ENCODE measurements around the gene MEGF10.

Gene MEGF10

DNA sequence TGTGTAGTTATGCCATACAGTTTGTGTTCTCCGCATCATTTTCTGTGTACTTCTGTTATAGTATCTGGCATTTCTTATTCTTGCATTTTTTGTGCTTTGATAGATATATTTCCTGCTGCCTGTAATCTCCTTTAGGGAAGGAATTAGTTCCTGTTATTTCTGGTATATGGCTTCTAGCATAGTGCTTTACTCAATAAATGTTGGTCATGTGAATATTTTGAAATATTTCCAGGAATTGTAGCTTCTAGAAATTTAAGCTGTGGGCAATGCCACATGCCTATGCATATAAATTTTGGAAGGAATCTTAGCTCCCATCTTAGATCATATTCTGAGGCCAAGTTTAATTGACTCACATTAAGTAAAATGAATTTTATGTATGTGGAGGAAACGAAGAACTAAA lies 215.3 kb downstream of the MEGF10 start:
- DNase-seq (ENCODE audit: low read depth, low spot score): no peak
- H3K27ac ChIP-seq: no peak overlapping the region

DNA sequence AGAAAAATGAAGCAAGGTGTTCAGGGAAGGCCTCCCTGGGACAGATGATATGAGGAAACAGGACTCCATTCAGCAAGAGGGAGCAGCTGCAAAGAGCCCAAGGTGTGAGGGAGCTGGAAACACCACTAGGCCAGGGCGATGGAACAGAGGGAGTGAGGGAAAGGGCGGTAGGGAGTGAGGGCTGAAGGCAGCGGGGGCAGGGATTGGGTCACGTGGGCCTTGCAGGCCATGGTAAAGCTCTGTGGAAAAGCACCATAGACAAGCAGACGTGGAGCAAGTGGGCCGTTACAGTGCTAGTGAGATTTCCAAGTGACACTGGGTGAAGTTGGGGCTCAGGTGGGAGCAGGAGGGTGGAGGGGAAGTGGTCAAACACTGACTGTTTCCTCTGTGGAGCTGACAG lies 216.0 kb downstream of the MEGF10 start:
- DNase-seq (ENCODE audit: low read depth, low spot score): no peak
- no peak overlapping the region for H3K27ac ChIP-seq

DNA sequence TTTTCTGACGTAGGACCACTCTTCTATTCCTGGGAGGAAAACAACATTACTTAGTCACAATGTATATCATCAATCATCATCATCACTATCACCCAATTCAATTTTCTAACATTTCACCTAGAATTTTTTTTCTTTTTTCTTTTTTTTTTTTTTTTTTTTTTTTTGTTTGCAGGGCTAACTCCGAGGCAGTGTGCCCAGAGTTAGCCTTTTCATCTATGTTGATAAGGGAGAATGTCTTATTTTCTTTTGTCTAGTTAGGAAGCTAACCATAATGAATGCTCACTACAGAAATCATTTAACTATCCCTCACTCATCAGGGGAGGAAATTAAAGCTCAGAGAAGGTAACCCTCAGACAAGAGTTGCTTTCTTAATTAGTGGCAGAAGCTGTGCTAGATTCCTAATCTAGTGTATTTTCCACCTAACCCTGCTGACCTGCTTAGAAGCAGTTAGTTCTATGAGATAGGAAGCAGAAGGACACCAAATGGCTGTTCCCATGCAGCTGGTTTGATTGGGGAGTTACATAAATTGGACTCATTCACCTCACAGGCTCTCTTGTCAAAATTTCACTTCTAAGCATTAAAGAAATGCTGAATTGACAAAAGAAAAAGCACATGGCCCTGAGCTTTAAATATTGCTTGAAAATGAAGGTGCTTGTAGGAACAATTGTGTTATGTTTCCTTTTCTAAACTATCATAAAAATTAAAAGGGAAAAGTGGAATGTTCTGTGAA lies 218.2 kb downstream of the MEGF10 start:
- no peak for DNase-seq (ENCODE audit: low read depth, low spot score)
- no peak overlapping the region for H3K27ac ChIP-seq

Data from epithelial cell of prostate (primary cell).